HEK293 (cell line): ENCODE results near the gene GUCA1A.

Experiments used
- CTCF ChIA-PET: fragments of 350-600 bp; formaldehyde crosslinking; extraction: SDS; loops from one replicate; lab custom pipeline; 2021; ENCODE audit warnings: antibody characterized with exemption; lab: Yijun Ruan, JAX
- POLR2A ChIA-PET: fragments of 300-600 bp; formaldehyde crosslinking; extraction: SDS; loops from one replicate; lab custom pipeline; 2020; ENCODE audit warnings: antibody characterized with exemption, inconsistent platforms; lab: Yijun Ruan, JAX
- H3K27ac ChIP-seq: fragments of 200-500 bp; sonication (Bioruptor generic); 2 replicates; pipeline ENCODE4 v1.5.1; 2014; ENCODE audit warnings: low read depth, low read length, control low read depth, inconsistent platforms; ENCODE audit errors: extremely low read depth
- H3K36me3 ChIP-seq, 2 experiments: fragments of 200-500 bp in 1 of 2; sonication (Bioruptor generic) in 1 of 2; 1 replicate in 1 of 2; 2 replicates in 1 of 2; pipeline ENCODE4 v1.5.1; 2014 to 2017; ENCODE audit warnings: inconsistent platforms in 2 of 2, low read length in 2 of 2; ENCODE audit not compliant: control insufficient read depth in 2 of 2, insufficient read depth in 1 of 2
- H3K4me1 ChIP-seq: fragments of 200-500 bp; sonication (Bioruptor generic); 2 replicates; pipeline ENCODE4 v1.5.1; 2014; ENCODE audit warnings: mild to moderate bottlenecking, low read length, inconsistent platforms; ENCODE audit not compliant: control insufficient read depth, insufficient read depth
- H3K4me3 ChIP-seq: 2 replicates; pipeline ENCODE4 v1.5.1; 2011; ENCODE audit warnings: low read depth, mild to moderate bottlenecking, control low read depth, low read length, moderate library complexity
- H3K9me3 ChIP-seq: fragments of 200-500 bp; sonication (Bioruptor generic); 2 replicates; pipeline ENCODE4 v1.5.1; 2014; ENCODE audit warnings: low read depth, low read length, inconsistent platforms; ENCODE audit not compliant: control insufficient read depth, insufficient read depth
- GLI2 ChIP-seq: fragments of 450-650 bp; formaldehyde crosslinking; IDR thresholded peaks from 2 replicates; pipeline ENCODE4; 2017; ENCODE audit warnings: missing biosample characterization, missing genetic modification characterization, low read depth, borderline replicate concordance
- HOXA7 ChIP-seq: sonication (generic); formaldehyde crosslinking; IDR thresholded peaks from 2 replicates; pipeline ENCODE4 v1.8.1; 2022; ENCODE audit warnings: missing genetic modification reagents, borderline replicate concordance
- KLF1 ChIP-seq: fragments of 450-650 bp; formaldehyde crosslinking; IDR thresholded peaks from 2 replicates; pipeline ENCODE4 v1.5.1; 2016; ENCODE audit warnings: missing biosample characterization, missing genetic modification characterization
- SP2 ChIP-seq: fragments of 450-650 bp; formaldehyde crosslinking; IDR thresholded peaks from 2 replicates; pipeline ENCODE4 v1.5.1; 2016; ENCODE audit warnings: missing biosample characterization, missing genetic modification characterization
- ZBTB17 ChIP-seq: fragments of 450-650 bp; formaldehyde crosslinking; IDR thresholded peaks from 2 replicates; pipeline ENCODE4 v1.5.1; 2016; ENCODE audit warnings: missing biosample characterization, missing genetic modification characterization
- ZNF202 ChIP-seq: fragments of 450-650 bp; formaldehyde crosslinking; IDR thresholded peaks from 2 replicates; pipeline ENCODE4 v1.5.1; 2016; ENCODE audit warnings: missing biosample characterization, missing genetic modification characterization, borderline replicate concordance
- ZNF211 ChIP-seq: fragments of 450-650 bp; formaldehyde crosslinking; IDR thresholded peaks from 2 replicates; pipeline ENCODE4 v1.5.1; 2016; ENCODE audit warnings: low read depth, missing biosample characterization, missing genetic modification characterization
- ZNF248 ChIP-seq: fragments of 450-650 bp; formaldehyde crosslinking; IDR thresholded peaks from 2 replicates; pipeline ENCODE4 v1.5.1; 2017; ENCODE audit warnings: missing biosample characterization, missing genetic modification characterization
- ZNF350 ChIP-seq: fragments of 450-650 bp; formaldehyde crosslinking; IDR thresholded peaks from 2 replicates; pipeline ENCODE4 v1.5.0; 2017; ENCODE audit warnings: missing biosample characterization, mild to moderate bottlenecking, missing genetic modification characterization
- ZNF366 ChIP-seq: fragments of 450-650 bp; formaldehyde crosslinking; conservative IDR thresholded peaks from 2 replicates; pipeline ENCODE4 v1.5.1; 2016; ENCODE audit warnings: missing biosample characterization, missing genetic modification characterization
- ZNF48 ChIP-seq: fragments of 450-650 bp; formaldehyde crosslinking; IDR thresholded peaks from 2 replicates; pipeline ENCODE4 v1.5.1; 2016; ENCODE audit warnings: missing biosample characterization, missing genetic modification characterization
- ZNF501 ChIP-seq: fragments of 450-650 bp; formaldehyde crosslinking; IDR thresholded peaks from 2 replicates; pipeline ENCODE4 v1.5.1; 2016; ENCODE audit warnings: missing biosample characterization, missing genetic modification characterization
- ZNF560 ChIP-seq: fragments of 450-650 bp; formaldehyde crosslinking; IDR thresholded peaks from 2 replicates; pipeline ENCODE4 v1.5.1; 2017; ENCODE audit warnings: missing biosample characterization, missing genetic modification characterization, borderline replicate concordance
- ZNF596 ChIP-seq: fragments of 450-650 bp; IDR thresholded peaks from 2 replicates; pipeline ENCODE4 v1.5.0; 2018; ENCODE audit warnings: missing biosample characterization, mild to moderate bottlenecking, missing genetic modification characterization, moderate library complexity
- TF ChIP-seq, protein P1 (sequence below): fragments of 450-650 bp; formaldehyde crosslinking; IDR thresholded peaks from 2 replicates; pipeline ENCODE4 v1.5.1; 2016; ENCODE audit warnings: missing biosample characterization, missing genetic modification characterization, low read depth
- TF ChIP-seq, protein P2 (sequence below): fragments of 450-650 bp; formaldehyde crosslinking; IDR thresholded peaks from 2 replicates; pipeline ENCODE4 v1.5.1; 2016; ENCODE audit warnings: missing biosample characterization, missing genetic modification characterization
- TF ChIP-seq, protein P3 (sequence below): fragments of 450-650 bp; formaldehyde crosslinking; IDR thresholded peaks from 2 replicates; pipeline ENCODE4 v1.5.1; 2017; ENCODE audit warnings: missing biosample characterization, missing genetic modification characterization
- TF ChIP-seq, protein P4 (sequence below): fragments of 450-650 bp; formaldehyde crosslinking; IDR thresholded peaks from 2 replicates; pipeline ENCODE4 v1.5.1; 2016; ENCODE audit warnings: missing biosample characterization, missing genetic modification characterization
- TF ChIP-seq, protein P5 (sequence below): fragments of 450-650 bp; formaldehyde crosslinking; conservative IDR thresholded peaks from 2 replicates; pipeline ENCODE4 v1.5.1; 2016; ENCODE audit warnings: low read depth, missing biosample characterization, missing genetic modification characterization

Gene GUCA1A

DNA sequence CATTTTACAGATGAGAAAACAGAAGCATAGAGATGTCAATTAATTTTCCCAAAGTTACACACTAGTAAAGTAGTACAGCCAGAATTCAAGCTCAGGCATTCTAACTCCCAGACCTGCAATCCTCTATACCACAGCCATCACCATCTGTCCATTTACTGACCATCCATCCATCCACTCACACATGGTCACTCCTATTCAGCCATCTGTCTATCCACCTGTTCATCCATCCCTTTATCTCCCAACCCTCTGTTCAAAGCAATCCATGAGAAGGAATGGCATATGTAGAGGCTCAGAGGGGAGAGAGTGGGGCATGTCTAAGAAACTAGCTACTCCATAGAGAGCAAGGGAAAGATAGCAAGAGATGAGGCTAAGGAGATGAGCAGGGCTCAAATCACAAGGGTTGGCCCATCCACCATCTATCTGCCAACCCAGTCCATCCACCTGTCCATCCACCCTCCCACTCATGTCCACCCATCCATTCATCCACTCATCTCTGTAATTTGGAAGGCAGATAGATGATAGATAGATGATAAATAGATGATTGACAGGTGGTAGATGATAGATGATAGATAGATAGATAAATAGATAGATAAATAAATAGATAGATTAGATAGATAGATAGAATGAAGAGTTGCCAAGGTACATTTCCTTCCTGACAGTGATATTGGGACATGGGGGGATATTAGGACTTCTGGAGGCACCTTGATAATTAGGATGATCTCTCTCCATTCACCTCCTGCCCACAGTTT is 18.5 kb upstream of the GUCA1A start:
- Histone ChIP-seq H3K27ac (no peak overlapping the region), H3K4me3 (no peak overlapping the region), H3K36me3 (no peaks in the 10 kb centered on the region), H3K4me1 (no peaks in the 10 kb centered on the region), H3K9me3 (no peaks in the 10 kb centered on the region)
- ChIA-PET POLR2A (no interaction called here), CTCF (interaction anchor here (1.1 kb wide), 1 partner anchor 9 kb away, joined by 3 read pairs; no protein-coding TSS in a partner anchor)
- TF ChIP-seq, protein P1, sequence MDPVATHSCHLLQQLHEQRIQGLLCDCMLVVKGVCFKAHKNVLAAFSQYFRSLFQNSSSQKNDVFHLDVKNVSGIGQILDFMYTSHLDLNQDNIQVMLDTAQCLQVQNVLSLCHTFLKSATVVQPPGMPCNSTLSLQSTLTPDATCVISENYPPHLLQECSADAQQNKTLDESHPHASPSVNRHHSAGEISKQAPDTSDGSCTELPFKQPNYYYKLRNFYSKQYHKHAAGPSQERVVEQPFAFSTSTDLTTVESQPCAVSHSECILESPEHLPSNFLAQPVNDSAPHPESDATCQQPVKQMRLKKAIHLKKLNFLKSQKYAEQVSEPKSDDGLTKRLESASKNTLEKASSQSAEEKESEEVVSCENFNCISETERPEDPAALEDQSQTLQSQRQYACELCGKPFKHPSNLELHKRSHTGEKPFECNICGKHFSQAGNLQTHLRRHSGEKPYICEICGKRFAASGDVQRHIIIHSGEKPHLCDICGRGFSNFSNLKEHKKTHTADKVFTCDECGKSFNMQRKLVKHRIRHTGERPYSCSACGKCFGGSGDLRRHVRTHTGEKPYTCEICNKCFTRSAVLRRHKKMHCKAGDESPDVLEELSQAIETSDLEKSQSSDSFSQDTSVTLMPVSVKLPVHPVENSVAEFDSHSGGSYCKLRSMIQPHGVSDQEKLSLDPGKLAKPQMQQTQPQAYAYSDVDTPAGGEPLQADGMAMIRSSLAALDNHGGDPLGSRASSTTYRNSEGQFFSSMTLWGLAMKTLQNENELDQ (tag by site-specific recombination): no peak
- TF ChIP-seq ZNF248 (tag by site-specific recombination) (no peak), ZNF366 (tag by site-specific recombination) (peak; percentile 40; the same call in 1 of the 2 replicates)

DNA sequence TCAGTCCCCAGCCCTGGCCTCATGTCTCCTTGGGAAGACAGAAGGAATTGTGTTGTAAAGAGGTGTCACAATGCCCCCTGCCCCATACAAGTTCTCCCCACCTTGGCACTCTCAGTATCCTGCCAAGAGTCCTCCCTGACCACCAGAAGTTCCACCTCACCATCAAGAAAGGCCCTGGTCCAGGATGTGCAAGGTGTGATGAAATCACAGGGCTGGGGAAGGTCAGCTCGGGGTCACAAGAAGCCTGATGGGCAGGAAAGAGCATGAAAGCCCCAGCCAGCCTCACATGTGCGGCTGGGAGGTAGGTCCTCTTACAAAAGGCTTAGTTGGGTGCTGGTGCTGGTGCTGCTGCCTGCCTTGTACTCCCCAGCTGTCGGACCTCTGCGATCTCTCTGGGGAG is 17.9 kb upstream of the GUCA1A start:
- ChIA-PET CTCF (interaction anchor here (0.6 to 0.7 kb wide), 3 partner anchors 9 to 295 kb away, joined by 3 to 5 read pairs (median 4); no protein-coding TSS in a partner anchor), POLR2A (interaction anchor here (1.1 kb wide), 1 partner anchor 13 kb away, joined by 3 read pairs; the partner anchor contains the start of gene C6orf132)
- H3K9me3 ChIP-seq: no peaks in the 10 kb centered on the region
- H3K4me1 ChIP-seq: no peaks in the 10 kb centered on the region
- no peaks in the 10 kb centered on the region for H3K36me3 ChIP-seq
- no peak overlapping the region for H3K27ac ChIP-seq
- no peak overlapping the region for H3K4me3 ChIP-seq
- no peak for TF ChIP-seq KLF1 (tag by site-specific recombination)
- no peak for TF ChIP-seq ZNF350 (tag by site-specific recombination)
- TF ChIP-seq, protein P2, sequence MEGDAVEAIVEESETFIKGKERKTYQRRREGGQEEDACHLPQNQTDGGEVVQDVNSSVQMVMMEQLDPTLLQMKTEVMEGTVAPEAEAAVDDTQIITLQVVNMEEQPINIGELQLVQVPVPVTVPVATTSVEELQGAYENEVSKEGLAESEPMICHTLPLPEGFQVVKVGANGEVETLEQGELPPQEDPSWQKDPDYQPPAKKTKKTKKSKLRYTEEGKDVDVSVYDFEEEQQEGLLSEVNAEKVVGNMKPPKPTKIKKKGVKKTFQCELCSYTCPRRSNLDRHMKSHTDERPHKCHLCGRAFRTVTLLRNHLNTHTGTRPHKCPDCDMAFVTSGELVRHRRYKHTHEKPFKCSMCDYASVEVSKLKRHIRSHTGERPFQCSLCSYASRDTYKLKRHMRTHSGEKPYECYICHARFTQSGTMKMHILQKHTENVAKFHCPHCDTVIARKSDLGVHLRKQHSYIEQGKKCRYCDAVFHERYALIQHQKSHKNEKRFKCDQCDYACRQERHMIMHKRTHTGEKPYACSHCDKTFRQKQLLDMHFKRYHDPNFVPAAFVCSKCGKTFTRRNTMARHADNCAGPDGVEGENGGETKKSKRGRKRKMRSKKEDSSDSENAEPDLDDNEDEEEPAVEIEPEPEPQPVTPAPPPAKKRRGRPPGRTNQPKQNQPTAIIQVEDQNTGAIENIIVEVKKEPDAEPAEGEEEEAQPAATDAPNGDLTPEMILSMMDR: no peak
- no peak for TF ChIP-seq GLI2
- no peak for TF ChIP-seq ZNF202
- no peak for TF ChIP-seq ZNF48
- no peak for TF ChIP-seq SP2 (tag by site-specific recombination)
- no peak for TF ChIP-seq ZNF211
- no peak for TF ChIP-seq ZNF596 (tag by site-specific recombination)
- TF ChIP-seq, protein P3, sequence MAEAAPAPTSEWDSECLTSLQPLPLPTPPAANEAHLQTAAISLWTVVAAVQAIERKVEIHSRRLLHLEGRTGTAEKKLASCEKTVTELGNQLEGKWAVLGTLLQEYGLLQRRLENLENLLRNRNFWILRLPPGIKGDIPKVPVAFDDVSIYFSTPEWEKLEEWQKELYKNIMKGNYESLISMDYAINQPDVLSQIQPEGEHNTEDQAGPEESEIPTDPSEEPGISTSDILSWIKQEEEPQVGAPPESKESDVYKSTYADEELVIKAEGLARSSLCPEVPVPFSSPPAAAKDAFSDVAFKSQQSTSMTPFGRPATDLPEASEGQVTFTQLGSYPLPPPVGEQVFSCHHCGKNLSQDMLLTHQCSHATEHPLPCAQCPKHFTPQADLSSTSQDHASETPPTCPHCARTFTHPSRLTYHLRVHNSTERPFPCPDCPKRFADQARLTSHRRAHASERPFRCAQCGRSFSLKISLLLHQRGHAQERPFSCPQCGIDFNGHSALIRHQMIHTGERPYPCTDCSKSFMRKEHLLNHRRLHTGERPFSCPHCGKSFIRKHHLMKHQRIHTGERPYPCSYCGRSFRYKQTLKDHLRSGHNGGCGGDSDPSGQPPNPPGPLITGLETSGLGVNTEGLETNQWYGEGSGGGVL (tag by site-specific recombination): no peak
- TF ChIP-seq, protein P4, sequence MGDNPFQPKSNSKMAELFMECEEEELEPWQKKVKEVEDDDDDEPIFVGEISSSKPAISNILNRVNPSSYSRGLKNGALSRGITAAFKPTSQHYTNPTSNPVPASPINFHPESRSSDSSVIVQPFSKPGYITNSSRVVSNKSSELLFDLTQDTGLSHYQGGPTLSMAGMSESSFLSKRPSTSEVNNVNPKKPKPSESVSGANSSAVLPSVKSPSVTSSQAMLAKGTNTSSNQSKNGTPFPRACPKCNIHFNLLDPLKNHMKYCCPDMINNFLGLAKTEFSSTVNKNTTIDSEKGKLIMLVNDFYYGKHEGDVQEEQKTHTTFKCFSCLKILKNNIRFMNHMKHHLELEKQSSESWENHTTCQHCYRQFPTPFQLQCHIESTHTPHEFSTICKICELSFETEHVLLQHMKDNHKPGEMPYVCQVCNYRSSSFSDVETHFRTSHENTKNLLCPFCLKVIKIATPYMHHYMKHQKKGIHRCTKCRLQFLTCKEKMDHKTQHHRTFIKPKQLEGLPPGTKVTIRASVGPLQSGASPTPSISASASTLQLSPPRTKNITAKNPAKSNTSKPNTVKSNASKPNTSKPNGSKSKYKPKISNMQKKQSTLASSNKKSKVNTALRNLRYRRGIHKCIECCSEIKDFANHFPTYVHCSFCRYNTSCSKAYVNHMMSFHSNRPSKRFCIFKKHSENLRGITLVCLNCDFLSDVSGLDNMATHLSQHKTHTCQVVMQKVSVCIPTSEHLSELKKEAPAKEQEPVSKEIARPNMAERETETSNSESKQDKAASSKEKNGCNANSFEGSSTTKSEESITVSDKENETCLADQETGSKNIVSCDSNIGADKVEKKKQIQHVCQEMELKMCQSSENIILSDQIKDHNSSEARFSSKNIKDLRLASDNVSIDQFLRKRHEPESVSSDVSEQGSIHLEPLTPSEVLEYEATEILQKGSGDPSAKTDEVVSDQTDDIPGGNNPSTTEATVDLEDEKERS (tag by site-specific recombination): no peak
- no peak for TF ChIP-seq ZNF501 (tag by site-specific recombination)
- no peak for TF ChIP-seq HOXA7 (CRISPR knock-in tag)
- no peak for TF ChIP-seq ZNF560
- no peak for TF ChIP-seq ZBTB17 (tag by site-specific recombination)
- TF ChIP-seq, protein P5, sequence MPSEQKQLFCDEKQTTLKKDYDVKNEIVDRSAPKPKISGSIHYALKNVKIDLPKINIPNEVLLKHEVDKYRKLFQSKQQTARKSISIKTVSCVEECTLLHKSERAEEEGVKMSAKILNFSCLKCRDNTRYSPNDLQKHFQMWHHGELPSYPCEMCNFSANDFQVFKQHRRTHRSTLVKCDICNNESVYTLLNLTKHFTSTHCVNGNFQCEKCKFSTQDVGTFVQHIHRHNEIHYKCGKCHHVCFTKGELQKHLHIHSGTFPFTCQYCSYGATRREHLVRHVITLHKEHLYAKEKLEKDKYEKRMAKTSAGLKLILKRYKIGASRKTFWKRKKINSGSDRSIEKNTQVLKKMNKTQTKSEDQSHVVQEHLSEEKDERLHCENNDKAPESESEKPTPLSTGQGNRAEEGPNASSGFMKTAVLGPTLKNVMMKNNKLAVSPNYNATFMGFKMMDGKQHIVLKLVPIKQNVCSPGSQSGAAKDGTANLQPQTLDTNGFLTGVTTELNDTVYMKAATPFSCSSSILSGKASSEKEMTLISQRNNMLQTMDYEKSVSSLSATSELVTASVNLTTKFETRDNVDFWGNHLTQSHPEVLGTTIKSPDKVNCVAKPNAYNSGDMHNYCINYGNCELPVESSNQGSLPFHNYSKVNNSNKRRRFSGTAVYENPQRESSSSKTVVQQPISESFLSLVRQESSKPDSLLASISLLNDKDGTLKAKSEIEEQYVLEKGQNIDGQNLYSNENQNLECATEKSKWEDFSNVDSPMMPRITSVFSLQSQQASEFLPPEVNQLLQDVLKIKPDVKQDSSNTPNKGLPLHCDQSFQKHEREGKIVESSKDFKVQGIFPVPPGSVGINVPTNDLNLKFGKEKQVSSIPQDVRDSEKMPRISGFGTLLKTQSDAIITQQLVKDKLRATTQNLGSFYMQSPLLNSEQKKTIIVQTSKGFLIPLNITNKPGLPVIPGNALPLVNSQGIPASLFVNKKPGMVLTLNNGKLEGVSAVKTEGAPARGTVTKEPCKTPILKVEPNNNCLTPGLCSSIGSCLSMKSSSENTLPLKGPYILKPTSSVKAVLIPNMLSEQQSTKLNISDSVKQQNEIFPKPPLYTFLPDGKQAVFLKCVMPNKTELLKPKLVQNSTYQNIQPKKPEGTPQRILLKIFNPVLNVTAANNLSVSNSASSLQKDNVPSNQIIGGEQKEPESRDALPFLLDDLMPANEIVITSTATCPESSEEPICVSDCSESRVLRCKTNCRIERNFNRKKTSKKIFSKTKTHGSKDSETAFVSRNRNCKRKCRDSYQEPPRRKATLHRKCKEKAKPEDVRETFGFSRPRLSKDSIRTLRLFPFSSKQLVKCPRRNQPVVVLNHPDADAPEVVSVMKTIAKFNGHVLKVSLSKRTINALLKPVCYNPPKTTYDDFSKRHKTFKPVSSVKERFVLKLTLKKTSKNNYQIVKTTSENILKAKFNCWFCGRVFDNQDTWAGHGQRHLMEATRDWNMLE (tag by site-specific recombination): no peak
